ENCODE results near the gene CD2BP2.
"Not testable (repeated sequence)": the region's sequence is repeated elsewhere in the genome, so short reads cannot be mapped to it uniquely, and the experiment has no call there.

DNA sequence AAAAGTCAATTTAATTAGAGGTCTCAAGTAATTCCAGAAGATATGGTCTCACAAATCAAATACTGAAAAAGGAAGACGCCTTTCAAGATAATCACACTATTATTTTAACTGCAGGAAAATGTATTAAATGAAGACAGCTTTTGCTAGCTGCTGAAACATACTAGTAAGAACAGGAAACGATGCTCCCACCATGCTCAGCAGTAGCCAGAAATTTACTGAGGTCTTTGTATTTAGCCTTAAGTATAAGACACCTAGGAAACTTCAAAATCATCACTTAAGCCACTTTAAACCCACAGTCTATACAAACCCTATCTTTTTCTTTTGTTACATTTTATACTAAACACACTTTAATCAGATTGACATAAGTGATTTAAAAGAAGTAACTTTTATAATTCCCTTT lies 36.5 kb downstream of the CD2BP2 start:
- TF ChIP-seq, protein P1, sequence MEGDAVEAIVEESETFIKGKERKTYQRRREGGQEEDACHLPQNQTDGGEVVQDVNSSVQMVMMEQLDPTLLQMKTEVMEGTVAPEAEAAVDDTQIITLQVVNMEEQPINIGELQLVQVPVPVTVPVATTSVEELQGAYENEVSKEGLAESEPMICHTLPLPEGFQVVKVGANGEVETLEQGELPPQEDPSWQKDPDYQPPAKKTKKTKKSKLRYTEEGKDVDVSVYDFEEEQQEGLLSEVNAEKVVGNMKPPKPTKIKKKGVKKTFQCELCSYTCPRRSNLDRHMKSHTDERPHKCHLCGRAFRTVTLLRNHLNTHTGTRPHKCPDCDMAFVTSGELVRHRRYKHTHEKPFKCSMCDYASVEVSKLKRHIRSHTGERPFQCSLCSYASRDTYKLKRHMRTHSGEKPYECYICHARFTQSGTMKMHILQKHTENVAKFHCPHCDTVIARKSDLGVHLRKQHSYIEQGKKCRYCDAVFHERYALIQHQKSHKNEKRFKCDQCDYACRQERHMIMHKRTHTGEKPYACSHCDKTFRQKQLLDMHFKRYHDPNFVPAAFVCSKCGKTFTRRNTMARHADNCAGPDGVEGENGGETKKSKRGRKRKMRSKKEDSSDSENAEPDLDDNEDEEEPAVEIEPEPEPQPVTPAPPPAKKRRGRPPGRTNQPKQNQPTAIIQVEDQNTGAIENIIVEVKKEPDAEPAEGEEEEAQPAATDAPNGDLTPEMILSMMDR (IDR thresholded peaks at IDR 0.05) = not testable (repeated sequence)
- TF ChIP-seq POLR2A (IDR thresholded peaks at IDR 0.05) = not testable (repeated sequence)

Data from lower leg skin (tissue), 3 donors.